K562 (cell line): ENCODE data around the gene HMGA1. TPM values are rescaled to one million over a fixed set of nuclear protein-coding genes. Genes with fewer than 3 reads are reported as not detected.

Experiments
- CEBPG ChIP-seq, 3 experiments: fragments of 200-800 bp in 1 of 3; sonication (Bioruptor generic) in 1 of 3; sonication (generic) in 1 of 3; formaldehyde crosslinking in 1 of 3; IDR thresholded peaks in 2 of 3; conservative IDR thresholded peaks in 1 of 3; 2 replicates each; pipeline versions ENCODE4 v1.6.1 to v1.8.0; 2016 to 2022; ENCODE audit warnings: missing compliant biosample characterization in 2 of 3, missing genetic modification characterization in 2 of 3, mild to moderate bottlenecking in 1 of 3, missing genetic modification reagents in 1 of 3
- DEAF1 ChIP-seq: fragments of 450-650 bp; formaldehyde crosslinking; IDR thresholded peaks from 2 replicates; pipeline ENCODE4 v1.4.0; 2020; ENCODE audit warnings: mild to moderate bottlenecking, moderate library complexity
- KLF6 ChIP-seq: fragments of 250-450 bp; sonication (Bioruptor Pico); IDR thresholded peaks from 2 replicates; pipeline ENCODE4 v1.4.0; 2020; ENCODE audit warnings: mild to moderate bottlenecking, moderate library complexity, borderline replicate concordance
- MGA ChIP-seq: fragments of 450-650 bp; IDR thresholded peaks from 2 replicates; pipeline ENCODE4 v1.6.1; 2016; ENCODE audit warnings: mild to moderate bottlenecking, moderate library complexity
- NFXL1 ChIP-seq: fragments of 450-650 bp; formaldehyde crosslinking; IDR thresholded peaks from 2 replicates; pipeline ENCODE4 v1.4.0; 2021; ENCODE audit warnings: mild to moderate bottlenecking
- SIRT6 ChIP-seq: IDR thresholded peaks from one replicate; pipeline ENCODE4 v1.6.1; 2012; ENCODE audit warnings: low read depth, mild to moderate bottlenecking, control low read depth, inconsistent platforms, low read length, moderate library complexity
- TBL1XR1 ChIP-seq, 2 experiments: IDR thresholded peaks; 2 replicates each; pipeline ENCODE4 v1.6.1; 2012; ENCODE audit warnings: improper control_type of control experiment in 2 of 2, low read length in 2 of 2, mild to moderate bottlenecking in 1 of 2
- ZNF277 ChIP-seq: fragments of 250-450 bp; sonication (Bioruptor Pico); IDR thresholded peaks from 2 replicates; pipeline ENCODE4 v1.8.0; 2022; ENCODE audit warnings: inconsistent platforms, mild to moderate bottlenecking, moderate library complexity, borderline replicate concordance
- polyA plus RNA-seq, 8 experiments: library from polyadenylated mRNA; depleted of rRNA in 4 of 8; stranded (reverse) in 5 of 8; unstranded in 3 of 8; fragments of >200 nt; fragmentation: Nextera tagmentation in 2 of 8; fragmentation: Illumina TruSeq in 1 of 8; extraction: Ambion mirVana in 2 of 8; extraction: Trizol in 1 of 8; gene quantifications; 2 replicates each; pipeline versions ENCODE4 v1.2.1 to v1.2.3, GENCODE V29; 2011 to 2014; ENCODE audit warnings: inconsistent platforms in 1 of 8, missing spikeins in 1 of 8
- total RNA-seq, 7 experiments: library from RNA; depleted of rRNA in 6 of 7; stranded (reverse); fragments of >200 nt in 6 of 7; fragmentation: Illumina TruSeq in 2 of 7; extraction: Trizol in 2 of 7; gene quantifications; 2 replicates each; pipeline versions ENCODE4 v1.2.1 to v1.2.3, GENCODE V29; 2011 to 2021; ENCODE audit warnings: low replicate concordance in 1 of 7

Gene HMGA1
- total and polyA plus RNA-seq, 9 of the 15 experiments (the other 6 are each of a cell fraction or from before 2014, with no cell fraction given), result 27.8 to 1,947 (median 594) TPM

GRCh38 chr6:34248727-34249468, 12.2 kb downstream of the HMGA1 start, which contains the start of gene SMIM29 (continued):
- TF ChIP-seq ZNF277 (CRISPR knock-in tag) (no peak), DEAF1 (CRISPR knock-in tag) (peak; percentile 99), NFXL1 (no peak), MGA (peak; percentile 56), TBL1XR1 (IDR thresholded peaks at IDR 0.05; ENCODE audit: low read length in 2 of 2) (peak in 1 of 2 experiments; percentile 39; a peak in 1 of 4 replicates), CEBPG (CRISPR knock-in tag; IDR thresholded peaks at IDR 0.05) (no peak; the same call in 1 of the 2 replicates), CEBPG (tag; conservative IDR thresholded peaks at IDR 0.05 in 1 of 2, IDR thresholded peaks at IDR 0.05 in 1 of 2) (no peak), SIRT6 (no peak), KLF6 (CRISPR knock-in tag) (no peak; the same call in 1 of the 2 replicates)
